Measurements from ENCODE around the gene VSIR.

Gene VSIR

DNA sequence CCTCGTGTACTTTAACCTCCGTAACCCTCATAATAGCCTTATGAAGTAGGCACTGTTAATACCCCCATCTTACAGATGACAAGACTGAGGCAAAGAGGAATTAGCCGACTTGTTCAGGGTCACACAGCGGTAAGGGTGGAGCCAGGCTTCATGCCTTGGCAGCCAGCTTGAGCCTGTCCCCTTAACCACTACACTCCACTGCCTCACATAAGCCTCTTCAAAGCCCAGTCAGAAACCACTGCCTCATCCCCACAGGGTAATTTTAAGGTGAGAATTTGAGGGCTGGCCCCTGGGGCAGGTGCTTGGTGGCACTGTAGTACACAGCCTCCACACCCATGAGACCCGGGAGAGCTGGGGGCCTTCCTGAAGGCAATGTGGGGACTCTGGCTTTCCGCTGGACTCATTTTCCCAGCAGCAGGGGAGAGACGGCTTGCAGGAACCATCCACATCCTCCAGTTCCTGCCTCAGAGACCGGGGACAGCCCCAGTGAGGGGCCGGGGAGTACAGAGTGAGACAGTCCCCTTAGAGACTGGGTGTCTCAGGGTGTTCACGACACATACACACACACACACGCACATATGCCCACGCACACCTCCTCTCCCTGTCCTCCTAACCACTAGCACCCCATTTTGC lies 46.1 kb downstream of the VSIR start:
- no peak for DNase-seq

DNA sequence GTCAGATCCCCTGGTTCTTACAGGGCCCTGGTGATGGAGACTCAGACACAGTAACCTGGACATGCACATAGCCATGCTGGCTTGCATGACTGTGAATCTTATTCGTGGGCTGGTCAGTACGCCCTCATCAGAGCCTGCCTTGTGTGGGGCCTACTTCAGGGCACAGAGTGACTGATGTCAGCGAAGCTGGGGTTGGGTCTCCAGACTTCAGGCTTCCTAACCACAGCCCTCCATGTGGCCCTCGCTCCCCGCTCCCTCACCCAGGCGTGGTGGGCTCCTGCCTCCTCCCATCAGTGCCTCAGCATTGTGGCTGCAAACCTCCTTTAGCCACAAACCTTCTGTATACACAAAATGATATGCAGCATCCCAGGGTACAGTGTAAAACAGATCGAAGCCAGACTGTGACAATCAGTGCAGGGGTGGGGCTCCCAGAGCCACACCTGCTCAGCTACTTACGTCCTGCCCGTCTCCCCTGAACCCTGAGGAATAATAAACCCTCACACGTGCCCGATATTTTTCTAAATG lies 46.7 kb downstream of the VSIR start:
- DNase-seq = no peak

DNA sequence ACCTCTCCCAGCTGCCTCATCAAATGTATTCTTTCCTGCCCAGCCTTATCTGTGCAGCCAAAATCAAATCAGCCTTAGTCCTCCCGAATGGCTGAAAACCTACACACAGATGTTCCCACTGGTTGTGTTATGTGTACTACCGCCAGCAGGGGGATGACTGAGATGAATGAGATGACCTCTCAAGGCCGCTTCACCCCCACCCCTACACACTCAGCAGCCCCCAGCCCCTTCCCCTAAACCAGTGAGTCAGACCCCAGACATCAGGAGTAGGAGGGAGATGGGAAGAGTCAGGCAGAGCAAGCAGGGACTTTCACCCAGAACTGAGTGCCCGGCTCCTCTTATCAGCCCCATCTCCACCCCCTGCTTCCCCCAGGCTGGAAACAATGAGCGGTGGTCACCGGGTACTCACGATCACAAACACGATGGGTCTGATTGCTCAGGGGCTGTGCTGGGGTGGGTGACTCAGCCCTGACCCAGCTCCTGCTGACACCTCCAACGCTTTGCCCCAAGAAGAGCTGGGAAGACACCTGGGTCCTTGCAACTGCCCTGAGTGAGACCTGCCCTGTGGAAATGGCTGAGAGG lies 47.2 kb downstream of the VSIR start:
- DNase-seq = peak in 1 of 2 experiments; percentile 18

DNA sequence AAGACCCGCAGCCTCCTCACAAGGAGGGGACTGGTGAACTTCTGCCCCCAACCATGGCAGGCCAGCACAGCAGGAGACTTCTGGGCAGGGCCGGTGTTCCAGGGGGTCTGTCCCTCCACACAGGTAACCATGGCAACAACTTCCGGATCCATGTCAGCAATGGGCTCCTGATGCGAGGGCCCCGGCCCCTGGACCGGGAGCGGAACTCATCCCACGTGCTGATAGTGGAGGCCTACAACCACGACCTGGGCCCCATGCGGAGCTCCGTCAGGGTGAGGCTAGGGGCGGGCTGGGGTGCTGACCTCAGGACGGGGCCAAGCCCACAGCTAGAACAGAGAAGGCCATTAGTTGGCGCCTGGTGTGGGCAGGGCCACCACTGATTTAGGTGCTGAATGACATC lies 48.1 kb downstream of the VSIR start:
- DNase-seq = no peak

DNA sequence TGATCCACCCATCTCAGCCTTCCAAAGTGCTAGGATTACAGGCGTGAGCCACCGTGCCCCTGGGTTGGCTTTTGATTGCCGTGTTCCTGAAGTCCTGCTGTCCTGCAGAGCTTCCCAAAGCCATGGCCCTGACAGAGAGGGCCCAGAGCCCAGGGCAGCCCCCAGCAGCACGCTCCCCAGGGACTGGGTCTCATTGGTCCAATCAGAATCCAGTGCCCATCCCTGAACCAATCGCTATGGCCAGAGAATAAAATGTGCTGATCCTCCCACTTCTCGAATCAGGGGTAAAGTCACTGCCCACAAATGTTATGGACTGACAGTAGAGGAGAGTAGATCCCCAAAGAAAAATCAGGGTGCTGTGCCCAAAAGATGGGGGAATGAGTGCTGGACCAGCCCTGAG lies 48.8 kb downstream of the VSIR start:
- no peak for DNase-seq

DNA sequence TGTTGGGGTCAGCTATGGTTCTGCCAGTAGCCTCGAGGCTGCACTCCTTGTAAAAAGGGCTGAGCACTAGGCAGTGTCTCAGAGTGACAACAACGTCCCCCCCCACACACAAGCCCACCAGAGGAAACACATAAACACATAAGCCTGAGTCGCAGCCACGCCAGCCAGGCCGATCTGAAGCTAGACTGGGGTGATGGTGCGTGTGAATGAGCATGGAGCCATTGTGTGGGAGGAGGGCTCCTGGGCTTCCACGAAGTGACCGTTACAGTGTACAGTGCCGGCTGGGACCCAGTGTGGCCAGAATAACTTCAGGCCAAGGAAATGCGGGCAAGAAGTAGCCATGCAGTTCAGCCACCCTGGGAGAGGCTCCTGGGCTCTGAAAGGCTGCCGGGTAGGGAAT lies 50.0 kb downstream of the VSIR start:
- DNase-seq = no peak

DNA sequence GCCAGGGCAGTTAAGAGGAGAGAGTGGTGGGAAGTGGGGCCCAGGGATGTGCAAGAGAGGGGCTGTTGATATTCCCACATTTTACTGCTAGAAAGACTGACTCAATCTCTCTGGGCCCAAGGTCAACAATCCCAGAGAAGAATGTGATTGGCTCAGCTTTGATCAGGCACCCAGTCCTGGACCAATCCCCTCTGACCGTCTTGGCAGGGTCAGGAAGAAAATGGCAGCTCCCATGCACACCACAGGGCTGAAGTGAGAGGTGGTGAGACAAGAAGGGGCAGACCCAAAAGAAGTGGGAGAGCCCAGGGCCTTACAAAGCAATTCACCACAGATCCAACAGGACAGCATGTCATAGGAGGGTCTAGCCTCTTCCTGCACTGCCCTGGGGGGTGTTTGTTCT lies 50.5 kb downstream of the VSIR start:
- DNase-seq = no peak

DNA sequence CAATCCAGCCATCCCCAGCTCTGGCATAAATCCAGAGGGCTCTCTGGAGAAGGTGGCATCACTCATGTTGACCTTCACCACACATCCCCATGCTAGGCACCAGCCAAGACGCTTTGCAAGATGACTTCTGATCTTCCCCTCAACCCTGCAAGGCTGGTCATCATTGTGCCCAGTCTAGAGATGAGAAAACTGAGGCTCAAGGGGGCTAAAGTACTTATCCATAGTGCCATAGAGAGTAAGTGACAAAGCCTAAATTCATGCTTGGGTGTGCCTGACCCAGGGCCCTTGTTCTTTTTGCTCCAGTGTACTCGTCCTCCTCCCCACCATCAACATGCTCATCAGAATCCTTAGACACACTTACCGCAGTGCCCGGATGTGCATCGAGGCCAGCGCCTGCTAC lies 52.0 kb downstream of the VSIR start:
- DNase-seq = no peak

DNA sequence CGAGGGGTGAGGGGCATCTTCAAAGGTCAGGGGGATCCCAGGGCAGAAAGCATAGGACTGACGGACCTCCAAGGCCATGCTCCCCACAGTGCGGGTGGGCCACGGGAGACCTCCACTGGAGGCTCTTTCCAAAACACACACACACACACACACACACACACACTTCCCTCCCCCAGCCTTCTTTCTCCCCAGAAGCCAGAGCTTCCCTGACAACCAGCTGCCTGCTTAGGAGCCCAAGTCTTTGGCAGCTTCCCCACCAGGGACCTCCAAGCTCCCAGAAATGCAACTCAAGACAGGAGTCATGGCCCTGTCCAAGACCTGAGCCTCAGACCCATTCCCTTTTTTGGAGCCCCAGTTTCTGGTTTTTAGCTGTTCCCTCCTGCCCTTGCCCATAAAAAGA lies 53.0 kb downstream of the VSIR start:
- DNase-seq = no peak

DNA sequence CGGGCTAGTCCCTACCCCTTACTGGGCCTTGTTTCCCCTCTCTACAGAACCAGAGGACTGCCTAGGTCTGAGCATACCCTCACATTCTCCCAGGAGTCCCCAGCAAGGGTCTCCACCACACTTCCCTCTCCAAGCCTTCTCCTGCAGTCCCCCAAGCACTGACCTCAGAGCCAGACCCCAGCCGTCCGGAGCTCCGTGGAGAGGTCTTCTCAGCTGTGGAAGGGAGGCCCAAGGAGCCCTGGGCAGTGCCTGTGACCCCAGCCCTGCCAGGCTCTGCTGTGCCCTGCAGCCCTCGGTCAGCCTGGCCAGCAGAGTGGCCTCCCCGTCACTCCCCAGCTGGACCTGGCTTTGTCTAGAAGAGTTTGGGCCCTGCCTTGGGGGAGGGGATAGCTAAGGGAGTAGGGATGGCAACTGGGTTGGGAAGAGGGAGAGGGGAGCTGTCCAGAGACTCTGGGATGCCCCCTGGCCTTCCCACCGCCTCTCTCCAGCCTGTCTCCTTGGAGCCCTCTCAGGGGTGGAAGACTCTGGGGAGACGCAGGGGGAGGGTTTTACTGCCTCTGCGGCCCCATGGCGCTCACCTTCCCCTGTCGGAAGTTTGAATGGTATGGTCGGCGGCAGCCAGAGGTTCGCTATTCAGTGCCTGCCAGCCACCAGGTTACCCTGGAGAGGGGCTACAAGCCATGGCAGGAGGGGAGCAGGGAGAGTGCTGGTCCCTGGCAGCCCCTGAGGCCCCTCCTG lies 53.7 kb downstream of the VSIR start, which contains the start of gene C10orf105:
Gene C10orf105 (minus strand): TSS at position 315 of the 738 bp plus-strand sequence. CDS start 3,441 bp downstream, outside the sequence.
- DNase-seq = no peak

DNA sequence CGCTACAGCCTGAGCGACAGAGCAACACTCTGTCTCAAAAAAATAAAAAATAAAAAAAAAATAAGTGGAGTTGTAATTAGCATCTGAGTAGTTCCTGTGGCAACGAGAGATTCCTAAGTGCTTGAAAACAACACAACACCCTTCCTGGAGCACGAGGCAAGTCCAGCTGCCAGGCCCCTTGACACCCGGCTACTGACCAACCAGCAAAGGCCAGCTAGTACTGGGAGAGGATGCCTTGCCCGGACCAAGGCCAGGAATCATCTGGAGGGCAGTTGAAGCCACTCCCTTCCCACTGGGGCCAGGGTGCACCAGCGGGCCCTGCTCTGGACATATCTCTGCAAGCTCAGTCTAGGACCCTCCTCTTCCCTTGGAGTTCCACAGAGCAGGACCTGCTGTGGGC lies 54.3 kb downstream of the VSIR start:
- DNase-seq = no peak

DNA sequence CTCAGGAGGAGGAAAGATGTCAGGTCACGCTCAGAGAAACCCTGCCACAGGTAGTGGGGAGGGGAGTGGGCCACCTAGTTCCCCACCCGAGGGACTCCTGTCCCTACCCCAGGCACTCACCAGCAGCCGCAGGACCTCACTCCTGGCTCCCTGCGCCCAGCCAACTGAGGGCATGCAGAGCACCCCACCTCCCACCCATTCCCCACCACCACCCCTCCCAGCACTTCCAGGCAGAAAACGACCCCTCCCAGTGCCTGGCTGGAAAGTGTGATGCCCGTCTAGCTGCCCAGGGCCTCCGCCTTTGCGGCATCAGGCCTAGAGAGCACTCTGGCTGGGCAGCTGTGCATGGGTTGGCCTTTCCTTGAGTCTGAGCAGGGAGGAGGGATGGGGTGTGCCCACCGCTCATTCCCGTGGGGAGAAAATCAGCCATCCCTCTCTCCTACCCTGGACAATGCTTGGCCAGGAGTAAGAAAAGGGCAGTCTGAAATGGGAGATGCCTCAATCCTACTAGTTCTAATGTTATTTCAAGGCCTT lies 55.1 kb downstream of the VSIR start:
- DNase-seq = no peak

DNA sequence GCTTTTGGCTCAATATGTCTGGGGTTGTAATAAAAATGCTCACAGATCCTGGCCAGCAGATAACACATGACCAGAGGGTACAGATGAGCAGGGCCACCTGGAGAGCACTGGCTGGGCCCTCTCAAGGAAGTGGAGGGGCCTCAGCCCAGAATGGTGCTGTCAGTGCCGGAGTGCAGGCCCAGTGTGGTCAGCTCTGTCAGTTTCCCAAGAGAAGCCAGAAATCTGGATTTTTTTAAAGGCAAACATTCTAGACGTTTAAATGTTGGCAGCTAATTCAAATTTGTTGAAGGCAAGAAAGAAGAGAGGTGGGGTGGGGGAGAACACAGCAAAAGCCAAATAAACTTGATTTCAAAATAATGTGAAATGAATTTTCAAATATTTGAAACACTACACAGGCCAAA lies 55.8 kb downstream of the VSIR start:
- no peak for DNase-seq

DNA sequence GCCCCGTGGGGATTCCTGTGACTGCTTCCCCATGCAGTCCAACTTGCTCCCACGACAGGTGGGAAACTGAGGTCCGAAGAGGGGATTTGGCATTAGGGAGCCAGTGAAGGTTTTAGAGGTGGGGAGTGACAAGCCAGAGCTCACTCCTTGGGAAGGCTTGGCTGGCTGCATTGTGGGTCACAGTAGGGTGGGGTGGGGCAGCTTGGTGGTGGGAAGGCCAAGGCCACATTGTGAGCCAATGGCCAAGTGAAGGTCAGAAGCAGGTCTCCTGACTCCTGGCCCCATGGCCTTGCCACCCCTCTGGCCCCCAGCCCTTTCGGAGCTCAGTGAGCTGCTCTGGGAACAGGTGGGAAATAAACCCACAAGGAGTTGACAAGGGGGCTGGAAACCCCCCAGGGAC lies 56.3 kb downstream of the VSIR start:
- DNase-seq = no peak

DNA sequence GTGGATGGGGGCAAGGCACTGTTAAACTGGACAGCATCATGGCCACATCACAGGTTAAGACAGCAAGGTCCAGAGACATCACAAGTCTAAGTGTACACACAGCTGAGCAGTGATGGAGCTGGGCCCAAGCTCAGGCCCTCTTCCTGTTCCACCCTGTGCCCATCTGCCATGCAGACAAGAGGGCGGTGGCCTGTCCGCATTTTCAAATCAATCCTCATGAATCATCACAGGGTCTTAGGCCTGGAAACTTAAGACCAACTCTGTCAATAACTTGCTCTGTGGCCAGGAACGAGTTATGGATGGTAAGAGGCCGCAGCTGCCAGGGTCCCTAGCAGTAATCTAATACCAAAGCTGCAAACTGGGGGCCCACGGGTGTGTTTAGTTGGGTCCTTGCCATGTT lies 56.9 kb downstream of the VSIR start:
- DNase-seq = no peak

DNA sequence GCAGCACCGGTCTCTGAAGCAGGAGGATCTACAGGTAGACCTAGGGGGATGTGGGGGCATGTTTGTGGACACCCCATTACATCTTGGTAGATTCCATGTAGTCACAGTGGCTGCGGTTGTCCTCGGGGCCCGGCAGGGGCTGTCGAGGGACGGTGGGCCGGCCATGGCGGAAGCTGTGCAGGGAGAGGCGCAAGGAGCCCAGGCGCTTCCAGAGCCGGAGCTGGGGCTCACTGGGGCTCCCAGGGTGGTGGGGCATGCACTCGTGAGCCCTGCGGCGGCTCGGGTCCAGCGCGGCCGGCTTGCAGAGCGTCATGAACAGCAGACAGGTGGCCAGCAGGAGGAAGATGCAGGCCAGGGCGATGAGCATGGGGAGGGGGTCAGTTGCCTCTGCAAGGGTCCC lies 57.5 kb downstream of the VSIR start:
- no peak for DNase-seq

DNA sequence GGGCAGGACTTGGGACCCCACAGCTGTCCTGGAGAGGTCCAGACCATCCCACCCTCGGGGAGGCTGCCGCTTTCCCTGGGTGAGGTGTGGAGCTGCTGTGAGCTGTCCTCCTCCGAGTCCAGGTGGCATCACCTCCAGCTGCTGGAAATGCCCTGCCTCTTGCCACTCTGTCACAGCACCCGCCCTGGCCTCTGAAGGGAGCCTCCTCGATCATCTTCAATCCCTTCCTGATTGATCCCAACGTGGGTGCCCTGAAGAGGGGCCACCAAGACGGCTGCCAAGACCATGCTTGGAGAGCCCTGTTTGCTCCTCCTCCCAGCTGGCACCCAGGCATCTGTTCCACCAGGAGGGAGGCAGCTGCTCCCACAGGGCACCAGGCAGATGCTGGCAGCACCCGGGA lies 58.3 kb downstream of the VSIR start:
- no peak for DNase-seq

DNA sequence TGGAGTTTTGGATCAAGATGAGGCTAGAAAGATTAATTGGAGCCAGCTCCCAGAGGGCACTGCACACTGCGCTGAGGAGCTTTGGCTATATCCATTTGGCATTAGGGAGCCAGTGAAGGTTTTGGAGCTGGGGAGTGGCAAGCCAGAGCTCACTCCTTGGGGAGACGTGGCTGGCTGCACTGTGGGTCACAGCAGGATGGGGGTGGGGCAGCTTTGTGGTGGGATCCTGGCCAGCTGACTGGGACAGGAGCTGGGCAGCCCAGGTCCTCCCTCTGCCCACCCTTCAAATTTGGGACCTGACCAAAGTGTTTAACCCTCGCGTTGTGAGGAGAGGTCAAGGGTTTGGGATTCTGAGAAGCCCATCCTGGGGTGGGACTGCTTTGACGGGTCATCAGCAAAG lies 58.7 kb downstream of the VSIR start:
- no peak for DNase-seq

DNA sequence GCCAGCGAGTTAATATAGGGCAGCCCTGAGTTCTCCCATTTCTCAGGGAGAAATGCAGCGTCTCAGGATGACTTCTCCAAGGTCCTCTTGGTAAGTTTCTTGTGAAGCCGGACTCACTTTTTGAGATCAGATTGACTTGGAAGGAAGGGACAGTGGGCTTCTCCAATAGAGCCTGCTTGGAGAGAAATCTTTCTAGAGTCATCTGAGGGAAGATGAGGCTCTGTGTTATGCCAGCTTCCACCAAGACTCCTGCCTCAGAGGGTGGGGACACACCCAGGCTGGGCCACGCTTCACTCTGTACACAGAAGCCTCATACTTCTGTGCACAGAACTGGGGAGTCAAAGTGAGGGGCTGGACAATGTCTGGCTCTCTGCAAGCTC lies 59.3 kb downstream of the VSIR start:
- DNase-seq = no peak

DNA sequence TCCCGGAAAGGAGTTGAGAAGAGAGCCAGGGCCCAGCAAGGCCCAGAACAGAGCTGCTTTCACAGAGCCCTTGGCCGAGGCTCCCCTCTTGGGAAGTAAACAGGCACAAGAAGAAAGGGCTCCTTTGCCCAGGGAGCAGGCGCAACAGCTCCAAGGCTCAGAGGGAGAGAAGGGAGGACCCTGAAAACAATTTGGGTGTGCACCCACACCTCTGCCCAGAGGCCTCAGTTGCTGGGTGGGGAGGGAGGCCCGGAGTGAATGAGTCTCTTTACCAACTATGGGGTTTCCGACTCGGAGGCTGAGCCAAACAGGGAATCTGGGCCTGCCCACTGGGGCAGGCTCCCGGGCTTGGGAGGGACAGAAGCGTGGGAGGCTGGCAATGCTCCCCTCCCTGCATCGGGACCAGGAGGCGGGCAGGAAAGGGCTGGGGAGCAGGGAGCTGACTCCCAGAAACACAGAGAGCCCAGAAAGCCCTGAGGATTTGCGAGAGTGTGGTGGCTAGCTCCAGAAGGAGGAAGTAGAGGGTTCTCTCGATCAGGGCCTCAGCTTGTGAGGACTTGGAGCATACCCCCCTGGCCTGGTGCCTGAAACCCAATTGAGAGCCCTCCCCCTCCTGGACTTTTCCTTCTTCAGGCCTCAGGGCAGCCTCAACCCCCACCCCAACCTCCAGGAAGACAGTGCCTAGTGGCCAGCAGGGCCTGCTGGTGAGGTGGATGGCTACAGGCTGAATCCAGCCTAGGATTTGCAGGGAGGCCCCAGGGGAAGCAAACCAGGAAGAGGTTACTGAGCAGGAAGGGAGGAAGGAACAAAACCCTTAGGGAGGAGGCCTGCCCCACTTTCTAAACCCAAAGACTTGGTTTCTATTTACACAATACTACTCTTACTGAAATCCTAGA lies 59.9 kb downstream of the VSIR start:
- peak; percentile 87 to 88 for DNase-seq

DNA sequence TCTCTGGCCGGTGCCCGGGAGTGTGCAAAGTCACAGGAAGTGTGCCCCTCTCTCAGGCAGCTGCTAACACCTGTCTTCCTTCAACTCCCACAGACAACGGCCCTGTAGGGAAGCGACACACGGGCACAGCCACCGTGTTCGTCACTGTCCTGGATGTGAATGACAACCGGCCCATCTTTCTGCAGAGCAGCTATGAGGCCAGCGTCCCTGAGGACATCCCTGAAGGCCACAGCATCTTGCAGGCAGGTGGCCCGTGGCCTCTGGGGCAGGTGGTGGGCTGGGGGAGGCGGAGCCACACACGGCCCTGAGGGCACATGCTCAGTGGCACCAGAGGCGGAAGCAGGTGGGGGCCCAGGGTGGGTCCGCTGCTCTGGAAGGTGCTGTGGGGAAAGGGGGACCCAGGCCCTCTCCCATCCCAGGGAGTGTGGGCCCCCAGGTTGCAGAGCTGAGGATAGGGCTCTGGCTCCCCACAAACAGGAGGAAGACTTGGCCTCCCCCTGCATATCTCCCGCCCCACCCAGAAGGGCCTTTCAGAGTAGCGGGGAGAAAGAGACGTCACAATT lies 60.7 kb downstream of the VSIR start:
- DNase-seq = no peak

DNA sequence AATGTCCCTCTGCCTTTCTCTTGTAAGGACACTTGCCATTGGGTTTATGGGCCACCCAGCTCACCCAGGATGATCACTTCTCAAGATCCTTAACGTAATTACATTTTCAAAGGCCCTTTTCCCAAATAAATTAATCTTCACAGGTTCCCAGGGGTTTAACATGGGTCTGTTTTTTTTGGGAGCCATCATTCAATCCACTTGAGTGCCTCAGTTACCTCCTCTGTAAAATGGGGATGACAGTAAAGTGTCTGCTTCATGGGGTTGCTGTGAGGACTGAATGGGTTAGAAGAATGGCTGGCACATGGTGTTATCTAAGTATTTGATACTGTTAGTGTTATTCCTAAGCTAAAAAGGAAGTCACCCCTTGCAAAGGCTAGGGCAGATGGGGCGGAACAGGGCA lies 61.1 kb downstream of the VSIR start:
- no peak for DNase-seq

All from AML-193 (cell line).